Measurements from ENCODE around the gene LRRC10B. TPM values are rescaled to one million over a fixed set of nuclear protein-coding genes. Genes with fewer than 3 reads are reported as not detected.

LRRC10B gene
- total and polyA plus RNA-seq, 8 donors = 0.43 to 1.3 (median 0.75) TPM; not detected in 2

GRCh38 chr11:61512435-61512834, 3.9 kb downstream of the LRRC10B start:
- H3K9me3 ChIP-seq = no peaks in the 10 kb centered on the region
- TF ChIP-seq CTCF (IDR thresholded peaks at IDR 0.05) = no peak
- TF ChIP-seq EP300 (IDR thresholded peaks at IDR 0.05) = no peak
- no peak for TF ChIP-seq POLR2AphosphoS5 (IDR thresholded peaks at IDR 0.05)
- no peak for TF ChIP-seq POLR2A (IDR thresholded peaks at IDR 0.05)
- H3K4me1 ChIP-seq = peaks cover 25 to 50% (median 33%) of the 10 kb centered on the region in 4 donors
- H3K4me3 ChIP-seq = no peak overlapping the region
- DNase-seq = no peak
- no peaks in the 10 kb centered on the region for H3K36me3 ChIP-seq
- peaks cover 2 to 86% (median 50%) of the 10 kb centered on the region in 3 donors for H3K27me3 ChIP-seq
- WGBS, 5 donors = 52 to 79% (median 67%) methylated on average over 4 of the region's 4 CpGs
- intact Hi-C loops (cut with DNase I; ENCODE audit: low total_unique reads) = no loop called here
- peak overlapping the region in 2 of 5 donors; percentile 41 to 81 for H3K27ac ChIP-seq

DNA sequence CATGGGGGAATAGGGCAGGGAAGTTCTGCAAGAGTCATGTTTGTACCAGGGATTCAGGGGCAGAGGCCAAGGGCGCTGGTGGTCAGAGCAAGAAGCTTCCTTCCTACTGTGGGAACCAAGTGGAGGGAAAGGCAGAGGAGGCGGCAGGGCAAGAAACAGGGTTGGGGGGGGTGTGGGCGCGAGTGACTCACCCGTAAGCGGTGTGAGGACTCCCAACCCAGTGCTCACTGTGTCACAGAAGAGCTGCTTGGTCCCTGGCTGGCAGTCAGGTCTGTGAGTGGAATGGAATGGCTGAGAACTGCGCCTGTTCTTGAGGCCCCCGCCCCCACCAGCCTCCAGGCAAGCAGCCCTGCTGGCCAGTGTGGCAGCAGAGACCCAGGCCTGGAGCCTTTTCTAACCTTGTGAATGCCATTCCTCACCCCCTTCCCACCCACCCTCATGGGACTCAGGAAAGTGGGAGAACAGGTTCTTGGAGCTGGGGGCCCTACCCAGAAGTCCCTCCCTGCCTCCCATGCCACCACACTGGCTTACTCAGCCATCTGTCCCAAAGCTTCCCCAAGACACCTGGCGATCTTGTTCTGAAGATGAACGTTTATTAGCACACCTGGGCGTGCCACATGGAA, 4.7 kb downstream of the LRRC10B start:
- Histone ChIP-seq H3K27ac (peak overlapping the region in 2 of 5 donors; percentile 41 to 81), H3K36me3 (no peaks in the 10 kb centered on the region), H3K27me3 (peaks cover 2 to 86% (median 42%) of the 10 kb centered on the region in 3 donors), H3K4me3 (no peak overlapping the region), H3K4me1 (peaks cover 22 to 42% (median 28%) of the 10 kb centered on the region in 4 donors), H3K9me3 (no peaks in the 10 kb centered on the region)
- intact Hi-C loops (cut with DNase I; ENCODE audit: low total_unique reads) = no loop called here
- WGBS, 5 donors = 70 to 80% (median 74%) methylated on average over 9 to 11 of the region's 11 CpGs
- DNase-seq = peak in 1 of 2 donors; percentile 78
- TF ChIP-seq CTCF (IDR thresholded peaks at IDR 0.05) (no peak), POLR2AphosphoS5 (IDR thresholded peaks at IDR 0.05) (no peak), EP300 (IDR thresholded peaks at IDR 0.05) (no peak), POLR2A (IDR thresholded peaks at IDR 0.05) (no peak)

DNA sequence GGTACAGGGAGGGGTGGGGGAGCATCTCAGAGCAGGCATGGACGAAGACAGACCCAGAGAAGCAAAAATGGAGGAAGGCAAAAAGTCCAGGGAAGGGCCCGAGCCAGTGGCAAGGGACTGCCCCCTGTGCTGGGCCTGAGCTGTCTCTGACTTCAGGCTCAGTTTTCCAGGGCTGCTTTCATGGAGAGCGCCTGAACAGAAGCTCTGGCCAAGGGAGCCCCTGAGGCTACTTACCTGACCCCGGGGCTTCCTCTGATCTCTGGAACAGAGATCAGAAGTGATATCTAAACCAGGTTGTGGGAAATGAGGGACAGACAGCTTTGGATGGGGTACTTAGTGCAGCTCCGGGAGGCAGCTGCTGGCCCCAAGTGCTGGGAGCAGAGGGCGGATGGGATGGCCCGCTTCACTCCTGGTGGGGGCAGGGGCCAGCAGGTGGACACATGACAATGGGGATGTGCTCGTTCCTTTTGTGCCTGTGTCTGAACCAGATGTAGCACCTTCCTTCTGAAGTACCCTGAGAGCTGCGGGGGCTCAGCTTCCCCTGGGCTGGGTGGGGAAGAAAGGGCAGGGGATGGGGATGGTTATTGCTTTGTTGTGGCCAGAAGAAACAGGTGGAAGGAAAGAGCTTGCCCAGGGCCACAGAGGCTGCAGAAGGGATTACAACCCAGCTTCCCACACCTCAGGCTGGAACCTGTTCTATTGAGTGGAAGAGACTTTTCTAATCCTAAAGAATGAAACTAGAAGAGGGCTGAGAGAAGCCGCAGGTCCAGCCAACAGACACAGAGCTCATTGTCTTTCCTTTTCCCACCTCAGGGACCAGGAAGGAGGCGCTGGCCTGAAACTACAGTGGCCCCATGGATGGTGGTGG, 5.7 kb downstream of the LRRC10B start:
- intact Hi-C loops (cut with DNase I; ENCODE audit: low total_unique reads) = no loop called here
- Histone ChIP-seq H3K4me1 (peaks cover 14 to 33% (median 19%) of the 10 kb centered on the region in 4 donors), H3K27me3 (peaks cover 2 to 80% (median 33%) of the 10 kb centered on the region in 3 donors), H3K27ac (peak overlapping the region in 2 of 5 donors; percentile 41 to 81), H3K9me3 (no peaks in the 10 kb centered on the region), H3K36me3 (no peaks in the 10 kb centered on the region), H3K4me3 (no peak overlapping the region)
- TF ChIP-seq POLR2A (IDR thresholded peaks at IDR 0.05) = no peak
- no peak for TF ChIP-seq CTCF (IDR thresholded peaks at IDR 0.05)
- TF ChIP-seq POLR2AphosphoS5 (IDR thresholded peaks at IDR 0.05) = no peak
- no peak for TF ChIP-seq EP300 (IDR thresholded peaks at IDR 0.05)
- WGBS, 5 donors = 78 to 86% (median 79%) methylated on average over 11 of the region's 11 CpGs
- DNase-seq = no peak

- H3K4me3 ChIP-seq = no peak overlapping the region
- peaks cover 6 to 19% (median 12%) of the 10 kb centered on the region in 4 donors for H3K4me1 ChIP-seq
- TF ChIP-seq EP300 (IDR thresholded peaks at IDR 0.05) (no peak), CTCF (IDR thresholded peaks at IDR 0.05) (no peak), POLR2A (IDR thresholded peaks at IDR 0.05) (no peak), POLR2AphosphoS5 (IDR thresholded peaks at IDR 0.05) (no peak)
- H3K36me3 ChIP-seq = no peaks in the 10 kb centered on the region
- peak overlapping the region in 1 of 5 donors; percentile 81 for H3K27ac ChIP-seq
- no peaks in the 10 kb centered on the region for H3K9me3 ChIP-seq
- intact Hi-C loops (cut with DNase I; ENCODE audit: low total_unique reads) = loop anchor here (5.0 kb wide), 1 partner anchor 38 kb away; no protein-coding TSS in a partner anchor
- H3K27me3 ChIP-seq = peaks cover 0 to 66% (median 19%) of the 10 kb centered on the region in 3 donors
- 82 to 93% (median 84%) methylated on average over 10 of the region's 10 CpGs for WGBS, 5 donors
- DNase-seq = no peak
Observed at GRCh38 chr11:61515686-61516085, 7.1 kb downstream of the LRRC10B start.

All from stomach (tissue), 9 donors.